Measurements from ENCODE around the gene GTF2H2. TPM values are rescaled to one million over a fixed set of nuclear protein-coding genes. Genes with fewer than 3 reads are reported as not detected.
"Not testable (repeated sequence)": the region's sequence is repeated elsewhere in the genome, so short reads cannot be mapped to it uniquely, and the experiment has no call there.

Gene GTF2H2
- total and polyA plus RNA-seq, 2 donors (not counting 1 experiment from before 2014, with no cell fraction given) = 5.8 to 39.6 TPM

DNA sequence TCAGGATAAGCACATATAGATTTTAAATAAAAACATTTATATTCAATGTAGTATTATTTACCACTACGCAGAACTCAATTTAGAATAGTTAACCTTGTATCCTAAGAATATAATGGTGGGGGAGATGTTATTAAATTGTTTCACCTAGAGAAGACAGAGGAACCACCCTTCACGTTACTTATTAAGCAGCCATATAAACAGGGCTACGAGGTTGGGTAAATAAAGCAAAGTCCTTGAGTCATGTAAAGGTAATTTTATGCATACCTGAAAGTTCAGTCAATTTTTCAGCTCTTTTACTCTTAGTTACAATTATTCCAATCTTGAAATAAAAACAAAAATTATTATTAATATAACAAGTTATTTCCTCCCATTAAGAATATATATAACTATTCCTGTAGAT, 8.1 kb downstream of the GTF2H2 start:
- H3K36me3 ChIP-seq (replicated peaks in 1 of 2; ENCODE audit: control extremely low read depth in 1 of 2, control insufficient read depth in 1 of 2, extremely low read depth in 1 of 2, insufficient read depth in 2 of 2, low read length in 1 of 2); H3K4me2 ChIP-seq (replicated peaks; ENCODE audit: low read depth, low read length, poor library complexity, severe bottlenecking); CTCF ChIA-PET; POLR2A ChIA-PET; H2AFZ ChIP-seq (ENCODE audit: insufficient read depth, low read depth, low read length, poor library complexity, severe bottlenecking); H3K9me3 ChIP-seq (ENCODE audit: control extremely low read depth in 1 of 3, control insufficient read depth in 2 of 3, insufficient read depth in 1 of 3, low read length in 2 of 3); DNase-seq; H3K27ac Mint-ChIP-seq; H3K9ac ChIP-seq (ENCODE audit: low read length); ATAC-seq (ENCODE audit: low read depth); H3K27me3 Mint-ChIP-seq; H3K4me3 Mint-ChIP-seq; intact Hi-C loops (cut with micrococcal nuclease); H3K27ac ChIP-seq (ENCODE audit: low read length in 2 of 2); H3K79me2 ChIP-seq (ENCODE audit: control insufficient read depth, insufficient read depth, low read length); H3K9me3 Mint-ChIP-seq (ENCODE audit: insufficient read depth); H3K27me3 ChIP-seq (replicated peaks in 1 of 4; ENCODE audit: control extremely low read depth in 1 of 4, control insufficient read depth in 3 of 4, insufficient read depth in 4 of 4, low read length in 3 of 4); H3K4me3 ChIP-seq (ENCODE audit: control extremely low read depth in 1 of 5, extremely low read depth in 1 of 5, insufficient read depth in 1 of 5, low read depth in 2 of 5, low read length in 4 of 5); H3K4me1 Mint-ChIP-seq; H3K4me1 ChIP-seq (ENCODE audit: control insufficient read depth in 2 of 2, insufficient read depth in 2 of 2, low read length in 2 of 2); H4K20me1 ChIP-seq (ENCODE audit: control insufficient read depth, insufficient read depth, low read length, poor library complexity, severe bottlenecking): not testable (repeated sequence)
- WGBS (ENCODE audit: insufficient coverage) = no CpG with 5 or more reads among the region's 3 CpGs

DNA sequence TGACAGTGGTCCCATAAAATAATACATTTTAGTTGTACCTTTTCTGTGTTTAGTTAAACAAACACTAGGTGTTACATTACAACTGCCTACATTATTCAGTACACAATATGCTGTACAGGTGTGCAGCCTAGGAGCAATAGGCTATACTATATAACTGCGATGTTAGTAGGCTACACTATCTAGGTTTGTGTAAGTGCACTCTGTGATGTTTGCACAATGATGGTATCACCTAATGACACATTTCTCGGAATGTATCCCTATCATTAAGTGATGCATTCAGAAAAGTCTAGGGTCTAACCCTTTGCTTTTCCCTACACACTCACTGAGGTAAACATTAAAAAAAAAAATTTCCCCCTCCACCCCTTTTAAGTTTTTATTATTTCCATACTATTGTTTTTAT, 22.7 kb downstream of the GTF2H2 start:
- H3K4me3 Mint-ChIP-seq; H3K4me1 ChIP-seq (ENCODE audit: control insufficient read depth in 2 of 2, insufficient read depth in 2 of 2, low read length in 2 of 2); H3K4me1 Mint-ChIP-seq; H3K9ac ChIP-seq (ENCODE audit: low read length); H3K4me2 ChIP-seq (replicated peaks; ENCODE audit: low read depth, low read length, poor library complexity, severe bottlenecking); CTCF ChIA-PET; H3K36me3 ChIP-seq (replicated peaks in 1 of 2; ENCODE audit: control extremely low read depth in 1 of 2, control insufficient read depth in 1 of 2, extremely low read depth in 1 of 2, insufficient read depth in 2 of 2, low read length in 1 of 2); DNase-seq; H3K27me3 Mint-ChIP-seq; ATAC-seq (ENCODE audit: low read depth); H4K20me1 ChIP-seq (ENCODE audit: control insufficient read depth, insufficient read depth, low read length, poor library complexity, severe bottlenecking); intact Hi-C loops (cut with micrococcal nuclease); H3K79me2 ChIP-seq (ENCODE audit: control insufficient read depth, insufficient read depth, low read length); H3K9me3 ChIP-seq (ENCODE audit: control extremely low read depth in 1 of 3, control insufficient read depth in 2 of 3, insufficient read depth in 1 of 3, low read length in 2 of 3); H3K27me3 ChIP-seq (replicated peaks in 1 of 4; ENCODE audit: control extremely low read depth in 1 of 4, control insufficient read depth in 3 of 4, insufficient read depth in 4 of 4, low read length in 3 of 4); H3K4me3 ChIP-seq (ENCODE audit: control extremely low read depth in 1 of 5, extremely low read depth in 1 of 5, insufficient read depth in 1 of 5, low read depth in 2 of 5, low read length in 4 of 5); H2AFZ ChIP-seq (ENCODE audit: insufficient read depth, low read depth, low read length, poor library complexity, severe bottlenecking); POLR2A ChIA-PET; H3K9me3 Mint-ChIP-seq (ENCODE audit: insufficient read depth); H3K27ac ChIP-seq (ENCODE audit: low read length in 2 of 2); H3K27ac Mint-ChIP-seq: not testable (repeated sequence)
- WGBS (ENCODE audit: insufficient coverage) = no CpG with 5 or more reads among the region's 2 CpGs

DNA sequence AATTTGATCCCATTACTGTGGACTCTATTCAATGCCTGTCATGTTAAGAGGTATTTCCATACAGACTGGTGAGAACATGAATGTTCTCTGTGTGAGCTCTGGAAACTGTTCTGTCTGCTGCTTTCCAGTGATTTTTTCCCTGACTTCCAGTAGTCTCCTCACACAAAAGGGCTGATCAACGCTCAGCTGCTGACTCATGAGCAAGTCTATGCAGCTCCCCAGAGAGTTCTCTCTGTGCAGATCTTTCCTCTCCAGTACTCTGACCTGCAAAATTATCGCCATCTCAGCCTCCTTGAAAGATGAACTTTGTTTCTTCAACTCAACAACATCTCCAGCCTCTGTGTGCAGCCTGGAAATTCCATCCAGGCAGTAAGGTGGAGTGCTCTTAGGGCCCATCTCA, 23.3 kb downstream of the GTF2H2 start:
- H3K4me1 ChIP-seq (ENCODE audit: control insufficient read depth in 2 of 2, insufficient read depth in 2 of 2, low read length in 2 of 2); intact Hi-C loops (cut with micrococcal nuclease); H3K27ac ChIP-seq (ENCODE audit: low read length in 2 of 2); H3K9me3 ChIP-seq (ENCODE audit: control extremely low read depth in 1 of 3, control insufficient read depth in 2 of 3, insufficient read depth in 1 of 3, low read length in 2 of 3); H3K27me3 ChIP-seq (replicated peaks in 1 of 4; ENCODE audit: control extremely low read depth in 1 of 4, control insufficient read depth in 3 of 4, insufficient read depth in 4 of 4, low read length in 3 of 4); H3K4me3 ChIP-seq (ENCODE audit: control extremely low read depth in 1 of 5, extremely low read depth in 1 of 5, insufficient read depth in 1 of 5, low read depth in 2 of 5, low read length in 4 of 5); H3K79me2 ChIP-seq (ENCODE audit: control insufficient read depth, insufficient read depth, low read length); H3K4me3 Mint-ChIP-seq; H3K9me3 Mint-ChIP-seq (ENCODE audit: insufficient read depth); DNase-seq; ATAC-seq (ENCODE audit: low read depth); H3K4me2 ChIP-seq (replicated peaks; ENCODE audit: low read depth, low read length, poor library complexity, severe bottlenecking); CTCF ChIA-PET; POLR2A ChIA-PET; H3K27me3 Mint-ChIP-seq; H3K36me3 ChIP-seq (replicated peaks in 1 of 2; ENCODE audit: control extremely low read depth in 1 of 2, control insufficient read depth in 1 of 2, extremely low read depth in 1 of 2, insufficient read depth in 2 of 2, low read length in 1 of 2); H3K4me1 Mint-ChIP-seq; H4K20me1 ChIP-seq (ENCODE audit: control insufficient read depth, insufficient read depth, low read length, poor library complexity, severe bottlenecking); H3K9ac ChIP-seq (ENCODE audit: low read length); H3K27ac Mint-ChIP-seq; H2AFZ ChIP-seq (ENCODE audit: insufficient read depth, low read depth, low read length, poor library complexity, severe bottlenecking): not testable (repeated sequence)
- WGBS (ENCODE audit: insufficient coverage) = no CpG with 5 or more reads among the region's 2 CpGs

DNA sequence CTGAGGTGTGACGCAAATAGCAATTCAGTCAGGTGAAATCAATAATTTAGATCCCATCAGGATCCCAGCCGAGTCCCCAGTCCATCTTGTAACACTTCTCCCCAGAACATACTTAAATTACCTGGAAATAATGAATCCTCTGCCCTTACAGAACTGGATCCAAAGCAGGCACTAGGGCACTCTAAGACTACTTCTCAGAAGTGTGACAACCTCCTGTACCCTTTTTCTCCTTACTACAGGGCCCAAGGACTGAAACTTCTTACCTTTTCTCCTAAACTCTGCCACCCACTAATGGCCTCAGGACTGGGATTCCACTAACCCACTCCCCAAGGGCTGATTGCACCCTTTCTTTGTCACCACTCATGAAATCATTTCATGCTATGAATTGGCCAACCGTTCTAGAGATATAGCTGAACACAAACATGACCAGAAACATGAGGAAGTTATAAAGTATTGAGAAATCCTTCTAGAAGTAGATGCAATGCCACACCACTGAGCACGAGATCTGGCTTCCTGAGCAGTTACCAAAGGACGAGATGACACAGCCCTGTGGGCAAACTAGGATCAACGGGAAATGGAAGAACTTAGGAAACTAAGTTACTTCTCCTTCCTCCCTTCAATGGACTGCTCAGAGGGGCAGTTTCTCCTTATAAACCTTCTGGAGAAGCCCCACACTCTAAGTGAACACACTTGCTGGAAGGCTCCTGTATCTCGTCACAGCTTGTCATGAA, 36.3 kb downstream of the GTF2H2 start:
- H3K36me3 ChIP-seq (replicated peaks in 1 of 2; ENCODE audit: control extremely low read depth in 1 of 2, control insufficient read depth in 1 of 2, extremely low read depth in 1 of 2, insufficient read depth in 2 of 2, low read length in 1 of 2); H3K9me3 ChIP-seq (ENCODE audit: control extremely low read depth in 1 of 3, control insufficient read depth in 2 of 3, insufficient read depth in 1 of 3, low read length in 2 of 3); CTCF ChIA-PET; H3K27ac ChIP-seq (ENCODE audit: low read length in 2 of 2); H3K79me2 ChIP-seq (ENCODE audit: control insufficient read depth, insufficient read depth, low read length); H2AFZ ChIP-seq (ENCODE audit: insufficient read depth, low read depth, low read length, poor library complexity, severe bottlenecking); intact Hi-C loops (cut with micrococcal nuclease); H3K4me3 ChIP-seq (ENCODE audit: control extremely low read depth in 1 of 5, extremely low read depth in 1 of 5, insufficient read depth in 1 of 5, low read depth in 2 of 5, low read length in 4 of 5); H3K27me3 Mint-ChIP-seq; H3K9me3 Mint-ChIP-seq (ENCODE audit: insufficient read depth); H3K4me1 ChIP-seq (ENCODE audit: control insufficient read depth in 2 of 2, insufficient read depth in 2 of 2, low read length in 2 of 2); H3K27me3 ChIP-seq (replicated peaks in 1 of 4; ENCODE audit: control extremely low read depth in 1 of 4, control insufficient read depth in 3 of 4, insufficient read depth in 4 of 4, low read length in 3 of 4); H3K4me1 Mint-ChIP-seq; DNase-seq; POLR2A ChIA-PET; H3K4me3 Mint-ChIP-seq; H3K9ac ChIP-seq (ENCODE audit: low read length); H3K4me2 ChIP-seq (replicated peaks; ENCODE audit: low read depth, low read length, poor library complexity, severe bottlenecking); ATAC-seq (ENCODE audit: low read depth); H3K27ac Mint-ChIP-seq; H4K20me1 ChIP-seq (ENCODE audit: control insufficient read depth, insufficient read depth, low read length, poor library complexity, severe bottlenecking): not testable (repeated sequence)
- no CpG with 5 or more reads among the region's 7 CpGs for WGBS (ENCODE audit: insufficient coverage)

Measured in B cell (primary cell).